ENCODE results near the gene COL4A5.
"Not testable (repeated sequence)": the region's sequence is repeated elsewhere in the genome, so short reads cannot be mapped to it uniquely, and the experiment has no call there.

COL4A5 gene

DNA sequence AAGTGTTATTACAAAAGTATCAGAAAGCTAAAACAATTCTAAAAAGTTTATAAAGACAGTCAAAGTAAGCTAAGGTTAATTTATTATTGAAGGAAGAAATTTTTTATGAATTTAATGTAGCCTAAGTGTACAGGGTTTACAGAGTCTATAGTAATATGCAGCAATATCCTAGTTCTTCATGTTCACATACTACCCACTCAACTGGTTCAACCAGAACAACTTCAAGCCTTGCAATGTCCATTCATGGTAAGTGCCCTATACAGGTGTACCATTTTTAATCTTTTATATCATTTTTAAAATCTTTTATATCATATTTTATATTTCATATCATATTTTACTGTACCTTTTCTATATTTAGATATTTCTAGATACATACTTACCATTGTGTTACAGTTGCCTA, 34.3 kb downstream of the COL4A5 start:
- no peak overlapping the region for H3K4me3 ChIP-seq (ENCODE audit: low read length)
- H3K27me3 ChIP-seq (ENCODE audit: control insufficient read depth, insufficient read depth, low read length) = no peaks in the 10 kb centered on the region
- no peaks in the 10 kb centered on the region for H3K9me3 ChIP-seq (ENCODE audit: control insufficient read depth, low read length)
- H3K9ac ChIP-seq (ENCODE audit: low read length) = no peak overlapping the region
- no peaks in the 10 kb centered on the region for H3K4me1 ChIP-seq (ENCODE audit: control insufficient read depth, insufficient read depth, low read length)
- no peaks in the 10 kb centered on the region for H3K36me3 ChIP-seq (ENCODE audit: control insufficient read depth, insufficient read depth, low read length)

DNA sequence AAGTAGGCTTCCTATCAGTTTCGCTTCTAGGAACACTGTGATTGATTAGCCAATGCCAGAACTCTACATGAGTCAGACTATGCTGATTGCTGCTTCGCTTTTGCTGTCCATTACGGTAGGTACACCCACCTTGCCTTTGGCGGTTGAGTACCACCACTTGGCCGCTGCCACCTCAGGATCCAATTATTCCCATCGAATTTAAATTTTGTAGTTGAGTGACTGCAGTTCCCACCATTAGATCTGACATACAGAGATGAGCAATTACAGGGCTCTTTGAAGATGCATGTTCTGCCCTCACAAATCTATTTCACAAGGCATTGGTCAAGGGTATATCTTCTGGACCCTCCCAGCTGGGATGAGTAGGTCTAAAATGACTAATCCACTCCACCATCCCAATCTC, 41.9 kb downstream of the COL4A5 start:
- not testable (repeated sequence) for H3K27me3 ChIP-seq (ENCODE audit: control insufficient read depth, insufficient read depth, low read length); H3K9ac ChIP-seq (ENCODE audit: low read length); H3K4me3 ChIP-seq (ENCODE audit: low read length); H3K4me1 ChIP-seq (ENCODE audit: control insufficient read depth, insufficient read depth, low read length); H3K9me3 ChIP-seq (ENCODE audit: control insufficient read depth, low read length); H3K36me3 ChIP-seq (ENCODE audit: control insufficient read depth, insufficient read depth, low read length)

DNA sequence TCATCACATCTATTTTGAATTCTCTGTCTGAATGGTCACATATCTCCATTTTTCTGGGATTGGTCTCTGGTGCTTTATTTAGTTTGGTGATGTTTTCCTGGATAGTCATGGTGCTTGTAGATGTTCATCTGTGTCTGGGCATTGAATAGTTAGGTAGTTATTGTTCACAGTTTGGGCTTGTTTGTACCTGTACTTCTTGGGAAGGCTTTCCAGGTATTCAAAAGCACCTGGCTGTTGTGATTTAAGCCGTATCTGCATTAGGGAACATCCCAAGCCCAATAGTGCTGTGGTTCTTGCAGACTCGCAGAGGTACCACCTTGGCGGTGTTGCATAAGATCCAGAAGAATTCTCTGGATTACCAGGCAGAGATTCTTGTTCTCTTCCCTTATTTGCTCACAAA, 44.6 kb downstream of the COL4A5 start:
- Histone ChIP-seq H3K27me3 (ENCODE audit: control insufficient read depth, insufficient read depth, low read length) (no peaks in the 10 kb centered on the region), H3K9me3 (ENCODE audit: control insufficient read depth, low read length) (no peaks in the 10 kb centered on the region), H3K9ac (ENCODE audit: low read length) (no peak overlapping the region), H3K4me1 (ENCODE audit: control insufficient read depth, insufficient read depth, low read length) (no peaks in the 10 kb centered on the region), H3K4me3 (ENCODE audit: low read length) (no peak overlapping the region), H3K36me3 (ENCODE audit: control insufficient read depth, insufficient read depth, low read length) (no peaks in the 10 kb centered on the region)

DNA sequence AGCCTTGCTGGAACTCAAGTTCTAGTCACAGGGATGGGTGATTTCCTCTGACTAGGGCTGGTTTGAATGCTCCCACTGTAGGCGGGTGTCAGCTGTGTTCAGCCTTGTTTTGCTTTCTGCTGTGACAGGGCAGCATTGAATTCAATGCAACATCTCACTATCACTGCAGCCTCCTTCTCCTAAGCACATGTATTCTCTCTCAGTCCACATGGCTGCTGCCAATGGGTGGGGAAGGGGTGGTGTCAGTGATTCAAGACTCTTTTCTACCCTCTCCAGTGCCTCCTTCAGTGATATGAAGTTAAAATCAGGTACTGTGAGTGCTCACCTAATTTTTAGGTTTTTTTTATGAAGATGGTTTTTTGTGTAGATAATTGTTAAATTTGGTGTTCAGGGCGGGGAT, 46.3 kb downstream of the COL4A5 start:
- H3K4me1 ChIP-seq (ENCODE audit: control insufficient read depth, insufficient read depth, low read length) = no peaks in the 10 kb centered on the region
- H3K9ac ChIP-seq (ENCODE audit: low read length) = no peak overlapping the region
- no peak overlapping the region for H3K4me3 ChIP-seq (ENCODE audit: low read length)
- no peaks in the 10 kb centered on the region for H3K27me3 ChIP-seq (ENCODE audit: control insufficient read depth, insufficient read depth, low read length)
- H3K36me3 ChIP-seq (ENCODE audit: control insufficient read depth, insufficient read depth, low read length) = no peaks in the 10 kb centered on the region
- H3K9me3 ChIP-seq (ENCODE audit: control insufficient read depth, low read length) = no peaks in the 10 kb centered on the region

DNA sequence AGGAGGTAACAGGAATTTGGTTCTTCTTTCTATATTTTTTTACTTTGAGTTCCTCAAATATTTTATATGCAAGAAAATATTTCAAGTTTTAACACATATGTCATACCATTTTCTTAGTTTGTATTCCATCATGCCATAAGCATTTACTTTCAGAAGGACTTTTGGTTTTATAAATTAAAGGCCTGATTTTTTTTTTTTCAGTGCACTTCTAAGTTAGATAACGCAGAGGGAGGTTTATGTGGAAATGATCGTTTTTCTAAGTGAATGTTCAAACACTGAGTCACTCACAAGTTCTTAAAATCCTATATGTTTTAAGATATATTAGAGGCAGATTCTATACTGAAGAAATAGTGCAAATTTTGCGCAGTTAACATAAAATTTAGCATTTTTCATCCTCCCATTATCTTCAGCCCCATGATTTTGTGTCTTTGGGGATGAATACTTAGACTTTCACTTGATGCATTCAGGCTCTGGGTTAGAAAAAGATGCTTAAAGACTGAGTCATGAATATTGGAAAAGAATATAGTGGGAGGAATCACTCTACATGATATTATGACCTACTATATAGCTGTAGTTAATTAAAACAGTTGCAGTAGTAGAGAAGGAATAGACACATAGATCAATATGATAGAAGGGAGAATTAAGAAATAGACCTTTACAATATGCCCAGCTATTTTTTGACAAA, 54.9 kb downstream of the COL4A5 start:
- no peak overlapping the region for H3K4me3 ChIP-seq (ENCODE audit: low read length)
- H3K9ac ChIP-seq (ENCODE audit: low read length) = no peak overlapping the region
- no peaks in the 10 kb centered on the region for H3K36me3 ChIP-seq (ENCODE audit: control insufficient read depth, insufficient read depth, low read length)
- H3K9me3 ChIP-seq (ENCODE audit: control insufficient read depth, low read length) = no peaks in the 10 kb centered on the region
- no peaks in the 10 kb centered on the region for H3K27me3 ChIP-seq (ENCODE audit: control insufficient read depth, insufficient read depth, low read length)
- no peaks in the 10 kb centered on the region for H3K4me1 ChIP-seq (ENCODE audit: control insufficient read depth, insufficient read depth, low read length)

DNA sequence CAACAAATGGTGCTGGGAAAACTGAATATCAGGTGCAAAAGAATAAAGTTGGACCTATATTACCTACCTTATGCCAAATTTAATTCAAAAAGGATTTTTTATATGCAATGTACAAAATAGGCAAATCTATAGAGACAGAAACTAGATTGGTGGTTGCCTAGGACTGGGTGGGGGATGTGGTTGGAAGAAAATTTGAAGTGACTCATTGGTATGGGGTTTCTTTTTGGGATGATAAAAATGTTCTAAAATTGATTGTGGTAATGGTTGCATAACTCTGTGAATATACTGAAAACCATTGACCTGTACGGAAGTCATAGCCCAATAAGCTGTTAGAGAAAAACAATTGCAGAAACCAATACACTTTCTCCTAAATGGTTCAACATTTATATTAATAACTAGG, 72.1 kb downstream of the COL4A5 start:
- no peaks in the 10 kb centered on the region for H3K27me3 ChIP-seq (ENCODE audit: control insufficient read depth, insufficient read depth, low read length)
- H3K4me1 ChIP-seq (ENCODE audit: control insufficient read depth, insufficient read depth, low read length) = no peaks in the 10 kb centered on the region
- H3K4me3 ChIP-seq (ENCODE audit: low read length) = no peak overlapping the region
- H3K9ac ChIP-seq (ENCODE audit: low read length) = no peak overlapping the region
- no peaks in the 10 kb centered on the region for H3K9me3 ChIP-seq (ENCODE audit: control insufficient read depth, low read length)
- H3K36me3 ChIP-seq (ENCODE audit: control insufficient read depth, insufficient read depth, low read length) = no peaks in the 10 kb centered on the region

DNA sequence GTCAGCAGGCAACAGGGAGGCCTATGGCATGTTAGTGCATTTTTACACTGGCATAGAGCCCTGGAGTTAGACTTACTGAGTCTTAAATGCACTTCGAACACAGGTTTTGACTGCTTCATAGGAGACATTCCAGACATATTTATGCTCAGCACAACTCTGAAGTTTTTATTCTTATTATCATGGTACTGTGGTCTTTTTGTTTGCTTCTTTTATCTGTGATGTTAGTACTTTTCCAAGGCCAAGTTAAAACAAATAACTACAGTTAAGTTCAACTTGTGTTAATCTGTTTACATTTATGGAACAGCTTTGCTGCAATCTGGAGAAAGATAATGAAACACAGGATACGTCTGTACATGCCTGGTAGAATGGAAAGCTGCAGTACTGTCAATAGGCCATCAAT, 76.5 kb downstream of the COL4A5 start:
- Histone ChIP-seq H3K4me3 (ENCODE audit: low read length) (no peak overlapping the region), H3K9ac (ENCODE audit: low read length) (no peak overlapping the region)

DNA sequence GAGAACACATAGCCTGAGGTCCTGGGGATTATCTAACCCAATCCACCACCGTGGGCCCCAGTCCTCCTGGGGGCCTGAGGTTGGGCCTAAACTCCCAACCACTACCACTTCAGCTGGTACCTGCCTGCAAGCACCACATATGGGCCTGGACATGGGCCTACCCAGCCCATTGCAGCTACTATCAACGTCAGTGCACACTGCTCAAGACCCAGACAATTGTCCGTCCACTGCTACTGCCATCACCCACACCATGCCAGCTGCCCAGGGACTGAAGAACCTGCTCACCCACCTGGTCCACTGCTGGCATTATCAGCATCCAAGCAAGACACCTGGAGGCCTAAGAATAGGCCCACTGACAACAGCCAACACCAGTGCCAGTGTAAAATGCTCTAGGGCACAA, 88.1 kb downstream of the COL4A5 start:
- H3K9me3 ChIP-seq (ENCODE audit: control insufficient read depth, low read length) = no peaks in the 10 kb centered on the region
- H3K27me3 ChIP-seq (ENCODE audit: control insufficient read depth, insufficient read depth, low read length) = no peaks in the 10 kb centered on the region
- H3K4me1 ChIP-seq (ENCODE audit: control insufficient read depth, insufficient read depth, low read length) = no peaks in the 10 kb centered on the region
- no peak overlapping the region for H3K4me3 ChIP-seq (ENCODE audit: low read length)
- no peak overlapping the region for H3K9ac ChIP-seq (ENCODE audit: low read length)
- H3K36me3 ChIP-seq (ENCODE audit: control insufficient read depth, insufficient read depth, low read length) = no peaks in the 10 kb centered on the region

More for the DNA sequence above, 76.5 kb downstream of the COL4A5 start:
- Histone ChIP-seq H3K4me1 (ENCODE audit: control insufficient read depth, insufficient read depth, low read length) (no peaks in the 10 kb centered on the region), H3K9me3 (ENCODE audit: control insufficient read depth, low read length) (no peaks in the 10 kb centered on the region), H3K36me3 (ENCODE audit: control insufficient read depth, insufficient read depth, low read length) (no peaks in the 10 kb centered on the region), H3K27me3 (ENCODE audit: control insufficient read depth, insufficient read depth, low read length) (no peaks in the 10 kb centered on the region)

DNA sequence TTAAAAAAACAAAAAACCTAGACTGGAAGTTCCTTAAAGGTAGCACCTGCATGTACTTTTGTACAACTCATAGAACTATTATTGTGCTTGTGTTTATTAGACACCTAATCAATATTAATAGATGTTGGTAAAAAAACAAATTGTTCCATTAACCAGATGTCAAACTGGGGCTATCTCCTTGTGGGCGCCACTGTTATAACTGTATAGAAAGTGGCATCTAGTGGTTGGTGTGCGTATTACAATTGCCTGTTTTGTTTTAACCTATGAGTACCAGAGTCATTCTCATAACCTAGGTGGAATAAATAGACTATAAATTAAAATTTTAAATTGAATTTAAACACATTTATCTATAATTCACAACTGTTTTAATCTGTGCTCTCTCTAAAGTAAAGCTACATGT, 97.4 kb downstream of the COL4A5 start:
- Histone ChIP-seq H3K36me3 (ENCODE audit: control insufficient read depth, insufficient read depth, low read length) (no peaks in the 10 kb centered on the region), H3K4me3 (ENCODE audit: low read length) (no peak overlapping the region), H3K9ac (ENCODE audit: low read length) (no peak overlapping the region), H3K27me3 (ENCODE audit: control insufficient read depth, insufficient read depth, low read length) (no peaks in the 10 kb centered on the region), H3K4me1 (ENCODE audit: control insufficient read depth, insufficient read depth, low read length) (no peaks in the 10 kb centered on the region), H3K9me3 (ENCODE audit: control insufficient read depth, low read length) (no peaks in the 10 kb centered on the region)

DNA sequence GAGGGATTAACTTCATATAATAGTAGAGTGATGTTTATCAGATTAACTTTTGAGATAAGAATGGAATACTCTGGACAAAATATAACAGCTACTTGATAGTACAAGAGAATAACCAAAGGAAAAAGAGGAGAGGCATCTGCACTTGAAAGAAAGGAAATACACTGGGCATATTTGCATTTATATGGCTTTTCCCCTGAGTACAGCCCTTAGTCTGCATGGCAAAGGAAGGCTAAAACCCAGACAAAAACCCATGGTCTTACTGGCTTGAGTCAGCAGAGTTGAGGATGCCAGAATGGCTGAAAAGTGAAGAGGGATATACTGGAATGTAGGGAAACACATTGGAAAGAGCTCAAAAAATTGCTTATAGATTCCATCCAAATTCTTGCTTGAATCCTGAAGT, 101.6 kb downstream of the COL4A5 start:
- Histone ChIP-seq H3K27me3 (ENCODE audit: control insufficient read depth, insufficient read depth, low read length) (no peaks in the 10 kb centered on the region), H3K9ac (ENCODE audit: low read length) (no peak overlapping the region), H3K36me3 (ENCODE audit: control insufficient read depth, insufficient read depth, low read length) (no peaks in the 10 kb centered on the region), H3K4me3 (ENCODE audit: low read length) (no peak overlapping the region), H3K9me3 (ENCODE audit: control insufficient read depth, low read length) (no peaks in the 10 kb centered on the region), H3K4me1 (ENCODE audit: control insufficient read depth, insufficient read depth, low read length) (no peaks in the 10 kb centered on the region)

DNA sequence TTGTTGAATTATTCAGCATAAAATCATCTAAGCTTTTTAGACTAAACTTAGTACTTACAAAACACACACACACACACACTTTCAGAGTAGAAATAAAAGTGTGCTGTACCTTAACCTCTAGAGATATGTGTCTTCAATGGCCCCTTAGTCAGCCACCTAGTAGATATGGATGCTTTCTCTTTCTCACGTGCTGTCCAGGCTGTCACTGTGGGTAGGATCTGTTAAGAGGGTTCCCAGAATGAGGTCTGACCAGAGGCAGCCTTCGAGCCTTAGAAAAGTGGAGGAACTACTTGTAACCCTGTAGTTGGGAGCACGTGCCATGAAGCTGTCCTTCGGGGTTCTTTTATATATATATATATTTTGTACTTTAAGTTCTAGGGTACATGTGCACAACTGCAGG, 117.9 kb downstream of the COL4A5 start:
- Histone ChIP-seq H3K9ac (ENCODE audit: low read length) (no peak overlapping the region), H3K36me3 (ENCODE audit: control insufficient read depth, insufficient read depth, low read length) (no peaks in the 10 kb centered on the region), H3K9me3 (ENCODE audit: control insufficient read depth, low read length) (no peaks in the 10 kb centered on the region), H3K27me3 (ENCODE audit: control insufficient read depth, insufficient read depth, low read length) (no peaks in the 10 kb centered on the region), H3K4me1 (ENCODE audit: control insufficient read depth, insufficient read depth, low read length) (no peaks in the 10 kb centered on the region), H3K4me3 (ENCODE audit: low read length) (no peak overlapping the region)

DNA sequence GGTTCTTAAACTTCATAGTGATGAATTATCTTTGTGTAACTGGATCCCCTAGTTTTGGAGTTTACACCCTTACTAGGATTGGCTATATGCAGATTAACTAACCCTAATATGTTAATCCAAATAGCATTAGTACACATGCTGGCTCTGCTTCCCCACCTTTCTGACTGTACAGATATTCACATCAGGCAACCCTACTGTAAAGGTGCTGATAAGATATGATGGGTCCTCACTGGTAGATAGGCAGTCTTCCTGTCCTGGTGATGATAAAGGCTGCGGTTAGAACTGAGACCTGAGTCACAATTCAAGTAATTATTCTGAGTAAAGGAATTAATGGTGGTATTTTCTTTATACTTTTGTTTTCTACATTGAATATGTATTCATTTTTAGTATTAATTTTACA, 118.6 kb downstream of the COL4A5 start:
- Histone ChIP-seq H3K27me3 (ENCODE audit: control insufficient read depth, insufficient read depth, low read length) (no peaks in the 10 kb centered on the region), H3K4me1 (ENCODE audit: control insufficient read depth, insufficient read depth, low read length) (no peaks in the 10 kb centered on the region), H3K36me3 (ENCODE audit: control insufficient read depth, insufficient read depth, low read length) (no peaks in the 10 kb centered on the region), H3K9me3 (ENCODE audit: control insufficient read depth, low read length) (no peaks in the 10 kb centered on the region), H3K4me3 (ENCODE audit: low read length) (no peak overlapping the region), H3K9ac (ENCODE audit: low read length) (no peak overlapping the region)

DNA sequence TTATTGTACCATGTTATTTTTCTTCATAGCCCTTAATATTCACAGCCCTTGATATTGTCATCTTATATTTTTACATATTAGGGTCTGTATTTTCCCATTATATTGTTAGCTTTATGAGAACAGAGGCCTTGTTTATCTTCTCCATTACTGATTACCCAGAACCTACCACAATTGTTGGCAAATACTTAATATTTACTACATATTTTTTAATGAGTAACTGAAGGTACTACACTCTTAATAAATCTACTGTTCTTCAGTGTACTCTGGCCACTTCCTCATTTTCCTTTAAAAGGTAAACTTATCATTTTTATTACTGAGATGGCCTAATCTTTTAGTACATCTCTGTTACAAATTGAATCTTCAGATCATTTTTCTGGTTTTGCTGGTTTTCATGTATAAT, 133.5 kb downstream of the COL4A5 start:
- Histone ChIP-seq H3K4me1 (ENCODE audit: control insufficient read depth, insufficient read depth, low read length) (no peaks in the 10 kb centered on the region), H3K27me3 (ENCODE audit: control insufficient read depth, insufficient read depth, low read length) (no peaks in the 10 kb centered on the region), H3K9me3 (ENCODE audit: control insufficient read depth, low read length) (no peaks in the 10 kb centered on the region), H3K36me3 (ENCODE audit: control insufficient read depth, insufficient read depth, low read length) (no peaks in the 10 kb centered on the region), H3K9ac (ENCODE audit: low read length) (no peak overlapping the region), H3K4me3 (ENCODE audit: low read length) (no peak overlapping the region)

All from mucosa of stomach (tissue), 1 donor.